Left renal cortex interstitium (tissue), 4 donors: ENCODE measurements around the gene CYTL1. TPM values are rescaled to one million over a fixed set of nuclear protein-coding genes. Genes with fewer than 3 reads are reported as not detected.
"Not testable (repeated sequence)": the region's sequence is repeated elsewhere in the genome, so short reads cannot be mapped to it uniquely, and the experiment has no call there.

Source experiments
- DNase-seq, 4 donors: peaks; one replicate each; pipeline ENCODE4 v3.0.0-alpha.2; 2013; ENCODE audit warnings: low read depth in 4 of 4, low spot score in 2 of 4, missing footprints in 1 of 4
- polyA plus RNA-seq, 4 donors: library from polyadenylated mRNA; unstranded; fragments of 120-200 nt; gene quantifications; one replicate each; pipeline ENCODE4 v1.2.1, GENCODE V29; 2013; ENCODE audit not compliant: insufficient read length in 4 of 4

CYTL1 gene
- polyA plus RNA-seq, 4 donors, result 9.0 to 10.1 (median 9.5) TPM

DNA sequence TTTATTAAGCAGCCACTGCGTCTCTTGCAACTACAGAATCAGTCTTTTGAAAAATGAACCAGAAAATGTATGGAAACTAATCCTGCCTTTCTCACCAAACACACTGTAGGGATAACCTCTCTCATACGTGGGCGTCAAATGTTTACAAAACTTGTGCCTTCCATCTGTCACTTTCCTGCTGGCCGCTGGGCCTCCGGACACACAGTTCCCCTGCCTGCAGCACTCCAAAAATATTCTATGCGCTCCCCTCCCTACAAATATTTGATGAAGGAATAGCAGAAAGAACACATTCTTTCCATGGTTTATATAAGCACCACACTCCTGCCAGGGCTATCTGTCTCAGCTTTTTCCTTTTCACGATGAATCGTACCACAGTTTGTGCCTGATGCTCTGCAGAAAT is 14.9 kb upstream of the CYTL1 start:
- no peak for DNase-seq

DNA sequence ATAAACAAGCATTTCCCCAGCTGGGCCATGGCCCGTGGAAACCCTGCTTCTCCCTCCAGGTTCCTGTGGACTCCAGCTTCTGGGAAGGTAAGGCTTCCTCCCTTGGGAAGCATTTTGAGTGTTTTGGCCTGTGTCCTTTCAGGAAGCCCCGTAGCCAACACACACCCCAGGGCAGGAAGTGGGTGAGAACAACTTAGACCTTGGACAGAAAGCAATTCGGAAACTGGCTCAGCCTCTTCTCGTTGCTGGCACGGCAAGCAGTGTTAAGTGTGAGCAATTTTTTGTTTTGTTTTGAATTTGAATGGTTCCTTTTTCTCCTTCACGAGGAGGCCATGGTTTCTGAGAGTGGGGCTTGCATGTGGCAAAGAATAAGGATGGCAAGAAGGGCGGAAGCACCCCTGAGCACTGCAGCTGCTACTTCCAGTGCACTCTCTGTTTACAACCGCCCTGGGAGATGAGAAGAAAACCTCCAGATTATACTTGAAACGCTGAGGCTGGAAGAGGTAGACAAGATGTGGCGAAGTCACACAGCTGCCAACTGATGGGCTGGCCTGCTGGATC is 14.1 kb upstream of the CYTL1 start:
- DNase-seq, result no peak

DNA sequence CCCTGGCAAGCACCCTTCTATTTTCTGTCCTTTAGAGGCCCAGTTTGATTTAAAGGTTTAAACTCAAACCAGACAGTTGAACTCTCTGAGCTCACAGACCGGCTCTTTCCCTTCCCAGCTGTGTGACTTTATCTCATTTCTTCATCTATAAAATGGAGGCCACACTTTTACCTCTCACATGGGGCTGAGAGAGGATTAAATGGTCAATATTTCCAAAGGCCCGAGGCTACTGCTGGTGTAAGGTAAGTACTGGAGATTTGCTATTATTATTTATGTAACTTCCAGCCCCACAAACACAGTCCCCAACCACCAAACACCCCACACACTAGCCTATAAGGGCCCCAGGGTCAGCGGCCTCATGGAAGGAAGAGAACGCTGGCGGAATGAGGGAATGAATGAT is 13.6 kb upstream of the CYTL1 start:
- DNase-seq, result no peak

DNA sequence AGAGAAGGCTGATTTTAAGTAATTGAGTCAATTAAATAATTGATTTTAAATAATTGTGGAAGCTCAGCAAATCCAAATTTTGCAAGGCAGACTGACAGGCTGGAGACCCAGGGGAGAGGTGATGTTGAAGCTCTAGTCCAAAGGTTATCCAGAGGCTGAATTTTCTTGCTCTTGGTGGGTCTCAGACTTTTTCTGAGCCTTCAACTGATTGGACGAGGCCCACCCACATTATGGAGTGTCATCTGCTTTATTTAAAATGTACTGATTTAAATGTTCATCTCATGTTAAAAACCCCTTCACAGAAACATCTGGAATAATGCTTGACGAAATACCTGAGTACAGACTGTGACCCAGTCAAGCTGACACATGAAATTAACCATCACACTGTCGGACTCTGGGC is 11.7 kb upstream of the CYTL1 start:
- DNase-seq, result no peak

DNA sequence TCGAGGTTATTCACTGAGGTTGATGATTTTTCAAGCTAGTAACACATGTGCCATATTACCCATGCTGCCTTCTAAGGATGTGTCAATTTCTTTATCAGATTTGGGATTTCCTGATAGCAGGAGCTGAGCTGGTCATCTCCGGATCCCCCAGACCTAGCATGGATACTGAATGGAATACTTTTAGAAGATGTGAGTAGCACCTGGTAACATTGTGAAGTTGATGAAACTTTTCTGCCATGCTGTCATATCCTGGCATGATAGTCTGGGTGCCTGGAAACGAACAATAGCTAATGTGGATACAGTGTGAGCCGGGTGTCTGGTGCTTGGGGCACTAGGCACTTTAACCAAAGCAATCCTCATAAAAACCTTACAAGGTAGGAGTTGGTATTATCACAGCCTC is 11.0 kb upstream of the CYTL1 start:
- DNase-seq, result no peak

DNA sequence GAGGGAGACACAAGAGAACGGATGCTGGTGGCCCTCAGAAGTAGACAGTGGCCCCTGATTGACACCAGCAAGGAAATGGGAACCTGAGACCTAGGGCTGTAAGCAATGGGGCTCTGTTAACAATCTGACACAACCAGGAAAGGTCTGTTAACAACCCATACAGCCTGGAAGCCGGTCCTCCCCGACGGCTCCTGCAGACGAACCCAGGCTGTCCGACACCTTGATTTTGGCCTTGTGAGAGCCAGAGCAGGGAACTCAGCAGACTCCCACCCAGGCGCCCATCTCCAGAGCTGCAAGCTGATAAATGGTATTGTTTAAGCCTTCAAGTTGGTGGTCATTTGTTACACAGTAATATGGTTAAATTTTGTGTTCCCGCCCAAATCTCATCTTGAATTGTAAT is 10.2 kb upstream of the CYTL1 start:
- DNase-seq, result no peak

DNA sequence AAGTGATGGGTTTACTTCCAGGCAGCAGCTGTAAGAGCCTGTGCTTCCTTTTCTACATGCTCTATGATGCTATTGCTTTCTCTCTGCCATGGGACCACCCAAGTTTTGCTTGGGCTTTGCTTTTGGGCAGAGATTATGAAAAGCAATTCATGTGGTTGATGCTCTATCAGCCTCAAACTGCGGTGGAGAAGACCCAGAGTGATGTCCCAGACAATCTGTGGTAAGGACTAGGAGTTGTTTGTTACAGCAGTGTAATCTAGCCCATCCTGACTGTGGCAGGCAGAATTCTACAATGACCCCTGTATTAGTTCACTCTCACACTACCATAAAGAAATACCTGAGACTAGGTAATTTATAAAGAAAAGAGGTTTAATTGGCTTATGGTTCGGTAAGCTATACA is 9.2 kb upstream of the CYTL1 start:
- no peak for DNase-seq

DNA sequence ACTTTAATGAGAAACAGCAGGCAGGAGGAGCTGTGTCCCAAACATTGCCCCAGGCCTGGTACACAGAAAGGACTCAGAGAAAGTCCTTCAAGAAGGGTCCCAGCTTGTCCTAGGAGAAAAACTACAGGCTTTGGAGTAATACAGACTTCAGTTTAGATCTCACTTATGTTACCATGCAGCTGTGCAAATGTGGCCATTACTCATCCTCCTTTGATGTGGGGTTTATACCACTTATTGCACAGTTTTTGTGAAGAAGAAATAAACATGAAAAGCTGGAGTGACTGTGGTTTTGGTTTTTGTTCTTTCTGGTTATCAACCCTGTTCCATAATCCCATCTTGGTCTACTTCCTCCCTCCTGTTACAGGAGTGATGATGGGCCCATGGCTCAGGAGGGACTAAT is 8.1 kb upstream of the CYTL1 start:
- DNase-seq, result no peak

DNA sequence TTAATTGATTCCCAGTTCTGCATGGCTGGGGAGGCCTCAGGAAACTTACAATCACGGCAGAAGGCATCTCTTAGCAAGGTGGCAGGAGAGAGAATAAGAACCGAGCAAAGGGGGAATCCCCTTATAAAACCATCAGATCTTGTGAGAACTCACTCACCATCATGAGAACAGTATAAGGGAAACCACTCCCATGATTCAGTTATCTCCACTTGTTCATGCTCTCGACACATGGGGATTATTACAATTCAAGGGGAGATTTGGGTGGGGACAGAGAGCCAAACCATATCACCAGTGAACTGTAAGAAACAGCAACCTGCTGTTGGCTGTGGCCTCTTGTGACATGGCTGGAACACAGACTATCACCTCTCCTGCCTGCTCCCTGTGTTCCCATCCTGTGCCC is 7.1 kb upstream of the CYTL1 start:
- DNase-seq, result no peak

DNA sequence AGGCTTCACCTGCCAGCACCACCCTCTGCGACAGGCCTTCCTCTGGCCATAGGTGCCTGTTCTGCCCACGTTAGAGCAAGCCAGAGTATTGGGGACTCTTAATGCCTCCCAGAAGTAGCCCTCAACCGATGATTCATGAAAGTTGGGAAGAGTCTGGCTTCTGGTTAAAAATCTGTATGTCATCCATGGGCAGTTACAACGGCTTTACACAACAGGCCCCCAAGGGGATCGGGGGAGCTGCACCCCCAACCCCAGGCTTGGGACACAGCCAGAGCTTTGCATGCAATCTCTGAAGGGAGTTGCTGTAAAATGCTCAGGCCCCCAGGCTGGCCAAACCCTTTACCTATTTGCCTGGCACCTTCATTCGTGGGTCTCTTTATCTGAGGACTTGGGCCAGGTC is 5.4 kb upstream of the CYTL1 start:
- DNase-seq, result no peak

DNA sequence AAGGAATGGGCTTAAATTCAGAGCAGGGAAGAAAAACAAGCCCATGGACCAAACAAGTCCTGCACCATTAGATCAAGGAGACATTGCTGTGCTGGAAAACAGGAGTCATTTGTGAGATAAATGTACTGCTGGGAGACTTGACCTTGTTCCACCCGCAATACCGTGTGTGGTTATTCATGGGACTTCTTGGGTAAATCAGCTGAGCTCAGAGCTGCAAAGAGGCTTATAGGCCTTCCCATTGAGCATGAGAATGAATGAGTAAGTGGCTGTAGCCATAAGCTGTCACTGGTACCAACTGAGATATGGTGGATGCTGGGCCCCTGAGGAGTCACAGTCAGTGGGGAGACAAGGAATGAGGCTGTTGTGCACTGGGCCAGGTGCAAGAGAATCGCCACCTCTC is 2.3 kb upstream of the CYTL1 start:
- no peak for DNase-seq

DNA sequence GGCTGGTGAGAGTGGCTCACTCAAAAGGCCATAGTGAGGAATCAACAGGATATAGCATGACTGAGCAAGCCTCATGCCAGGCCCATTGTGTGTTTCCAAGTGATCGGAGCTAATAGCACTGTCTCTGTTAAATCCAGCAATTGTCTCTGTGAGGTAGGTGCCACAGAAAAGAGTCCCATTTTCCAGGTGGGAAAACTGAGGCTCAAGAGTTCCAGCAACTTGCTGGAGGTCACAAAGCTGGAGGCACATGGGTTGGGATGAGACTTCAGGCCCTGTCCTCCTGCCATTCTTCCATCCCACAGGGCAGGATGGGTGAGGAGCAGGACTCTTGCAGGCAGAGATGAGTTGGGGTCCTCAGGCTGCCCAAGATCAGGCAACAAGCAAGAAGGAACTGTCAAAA is 1.1 kb upstream of the CYTL1 start:
- DNase-seq, result no peak

DNA sequence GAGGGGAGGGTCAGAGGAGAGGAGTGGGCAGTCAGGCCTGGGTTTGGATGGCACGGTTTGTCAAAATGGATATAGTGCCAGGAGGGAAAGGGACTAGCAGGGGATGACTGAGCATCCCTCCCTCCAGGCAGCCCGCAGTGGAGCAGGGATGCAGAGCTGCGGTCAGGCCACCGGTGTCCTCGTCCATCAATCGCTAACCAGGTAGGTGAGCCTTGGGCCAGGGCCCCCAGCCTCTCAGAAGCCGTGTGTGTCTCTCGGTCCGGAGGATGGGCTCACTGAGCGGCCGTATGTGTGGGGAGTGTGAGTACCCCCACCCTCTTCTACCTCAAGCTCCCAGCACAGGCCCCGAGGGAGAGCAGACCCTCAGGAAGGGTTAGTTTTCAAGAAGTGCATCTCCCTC is 538 bp upstream of the CYTL1 start:
- no peak for DNase-seq

DNA sequence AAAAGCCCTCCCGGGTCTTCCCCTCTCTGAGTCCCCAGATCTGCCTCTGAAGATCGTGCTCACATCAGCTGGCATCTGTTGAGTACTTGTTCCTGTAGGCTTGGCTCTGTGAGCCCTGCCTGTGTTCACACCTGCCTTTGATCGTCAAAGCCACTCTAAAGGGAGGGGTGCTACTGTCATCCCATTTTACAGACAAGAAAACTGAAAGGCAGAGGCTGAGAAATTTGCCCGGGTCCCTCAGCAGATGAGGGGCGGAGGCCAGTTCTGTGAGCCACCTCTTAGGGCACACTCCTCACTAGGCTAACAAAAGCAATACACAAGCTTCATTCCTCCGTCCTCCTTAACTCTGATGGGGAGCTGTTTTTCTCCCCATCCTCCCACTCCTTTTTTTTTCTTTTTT is 655 bp downstream of the CYTL1 start:
- DNase-seq, result no peak

DNA sequence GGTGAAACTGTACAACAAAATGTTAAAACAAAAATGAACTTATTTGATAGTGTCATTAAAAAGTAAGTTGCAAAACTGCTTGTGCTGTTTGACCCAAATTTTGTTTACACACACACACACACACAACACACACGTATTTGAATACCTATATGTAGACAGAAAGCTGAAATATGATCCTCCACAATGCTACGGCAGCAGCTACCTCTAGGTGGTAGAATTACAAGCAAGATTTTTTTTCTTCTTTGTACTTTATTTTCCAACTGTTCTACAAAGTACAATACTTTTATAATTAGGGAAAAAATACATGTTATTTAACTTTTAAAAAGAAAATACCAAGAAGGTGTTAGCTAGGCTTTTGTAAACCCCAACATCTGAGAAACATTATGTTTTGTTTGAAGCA is 1.2 kb downstream of the CYTL1 start:
- DNase-seq, result no peak

DNA sequence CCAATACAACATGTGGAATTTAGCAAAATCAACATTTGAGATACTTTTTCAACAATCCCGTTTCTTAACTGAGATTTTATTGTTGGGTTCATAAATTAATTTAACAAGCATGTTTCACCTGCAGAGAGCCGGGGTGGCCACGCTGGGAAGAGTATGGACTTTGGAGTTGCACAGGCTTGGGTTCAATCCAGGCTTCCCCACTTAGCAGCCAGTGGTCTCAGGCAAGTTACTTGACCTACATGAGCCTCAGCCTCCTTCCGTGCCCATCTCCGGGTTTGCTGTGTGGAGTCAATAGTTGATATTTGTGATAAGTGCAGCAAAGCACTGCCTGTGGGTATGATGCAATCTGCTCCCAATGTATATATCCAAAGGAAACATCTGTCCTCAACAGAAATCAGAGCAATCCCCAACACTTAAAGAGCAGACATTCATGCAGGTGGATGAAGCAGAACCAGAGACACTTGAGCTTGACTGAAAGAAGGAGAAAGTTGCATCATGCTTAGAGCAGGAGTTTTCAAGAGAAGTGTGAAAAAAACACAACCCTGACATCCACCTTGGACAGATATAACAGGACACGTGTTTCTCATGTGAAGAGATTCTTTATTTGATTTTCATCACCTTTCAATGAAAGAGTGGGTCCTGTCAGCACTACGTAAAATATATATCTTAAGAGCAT is 5.1 kb downstream of the CYTL1 start:
- no peak for DNase-seq

DNA sequence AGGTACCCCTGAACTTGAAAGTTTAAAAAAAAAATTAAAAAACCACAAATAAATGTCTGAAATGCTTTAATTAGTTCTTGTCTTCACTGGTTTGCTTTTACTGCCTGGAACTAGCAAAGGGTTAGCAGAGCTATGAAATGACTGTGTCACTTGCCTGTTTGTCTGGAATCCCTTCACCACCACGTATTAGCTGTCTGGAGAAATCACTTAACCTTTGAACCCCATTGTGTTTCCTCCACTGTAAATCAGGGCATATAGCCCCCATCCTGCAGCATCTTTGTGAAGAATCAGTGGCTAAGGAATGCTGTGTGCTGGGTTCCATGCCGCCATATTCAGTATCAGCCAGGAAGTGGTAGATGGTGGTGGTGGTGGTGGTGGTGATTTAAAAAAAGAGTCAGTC is 6.3 kb downstream of the CYTL1 start:
- DNase-seq, result no peak

DNA sequence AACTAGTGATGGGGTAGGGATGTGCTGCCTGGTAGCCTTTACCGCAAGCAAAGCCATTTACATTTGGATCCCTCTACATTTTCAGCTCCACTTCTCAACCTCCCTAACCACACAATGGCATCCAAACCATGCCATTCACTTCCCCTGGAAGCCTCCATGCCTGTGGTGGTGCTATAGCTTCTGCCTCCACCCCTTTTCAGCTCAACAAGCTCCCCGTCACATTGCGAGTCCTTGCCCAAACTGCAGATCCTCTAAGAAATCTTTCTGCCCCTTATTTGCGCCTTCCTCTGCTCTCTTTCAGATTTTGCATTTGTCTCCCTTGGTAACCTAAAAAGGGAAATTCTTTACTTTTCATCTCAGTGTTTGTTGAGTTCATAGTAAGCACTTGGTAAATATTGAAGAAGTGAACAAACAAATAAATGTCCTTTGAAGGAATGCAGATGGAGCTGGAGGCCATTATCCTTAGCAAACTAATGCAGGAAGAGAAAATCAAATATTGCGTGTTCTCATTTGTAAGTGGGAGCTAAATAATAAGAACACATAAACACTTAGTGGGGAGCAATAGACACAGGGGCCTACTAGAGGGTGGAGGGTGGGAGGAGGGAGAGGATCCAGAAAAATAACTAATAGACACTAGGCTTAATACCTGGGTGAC is 6.9 kb downstream of the CYTL1 start:
- DNase-seq, result no peak

DNA sequence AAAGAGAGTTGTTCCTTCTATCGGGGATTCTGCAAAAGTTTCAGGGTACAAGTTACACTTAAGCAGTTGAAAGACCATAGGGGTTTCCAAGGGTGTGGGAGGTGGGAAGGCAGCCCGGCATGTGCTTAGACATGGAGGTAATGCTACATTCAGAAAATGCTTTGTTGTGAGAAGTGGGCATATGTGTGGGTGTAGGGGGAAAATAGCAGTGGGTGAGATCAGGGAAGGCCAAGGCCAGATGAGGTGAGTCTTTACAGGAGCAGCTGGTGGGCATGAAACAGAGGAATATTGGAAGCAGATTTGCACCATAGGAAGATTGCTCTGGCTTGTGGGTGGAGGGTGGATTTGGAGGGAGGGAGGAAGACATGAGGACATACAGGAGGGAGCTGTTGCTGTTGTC is 8.3 kb downstream of the CYTL1 start:
- no peak for DNase-seq

DNA sequence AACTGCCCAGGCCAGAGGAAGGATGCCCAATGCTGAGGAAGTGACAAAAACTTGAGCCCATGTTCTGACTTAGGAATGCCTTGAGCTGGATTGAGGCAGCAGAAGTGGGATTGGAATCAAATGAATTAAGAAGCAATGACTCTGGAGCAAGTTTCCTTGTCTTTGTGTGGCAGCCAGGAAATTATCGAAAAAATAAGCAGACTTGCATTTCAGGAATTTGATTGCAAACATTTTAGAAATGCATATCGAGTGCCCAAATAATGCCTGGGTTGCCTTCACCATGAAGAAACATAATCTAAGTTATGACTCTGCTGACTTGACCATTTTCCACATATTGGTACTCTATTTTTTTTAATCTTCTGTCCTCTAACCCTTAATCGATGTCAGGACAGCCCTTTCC is 9.5 kb downstream of the CYTL1 start:
- no peak for DNase-seq

DNA sequence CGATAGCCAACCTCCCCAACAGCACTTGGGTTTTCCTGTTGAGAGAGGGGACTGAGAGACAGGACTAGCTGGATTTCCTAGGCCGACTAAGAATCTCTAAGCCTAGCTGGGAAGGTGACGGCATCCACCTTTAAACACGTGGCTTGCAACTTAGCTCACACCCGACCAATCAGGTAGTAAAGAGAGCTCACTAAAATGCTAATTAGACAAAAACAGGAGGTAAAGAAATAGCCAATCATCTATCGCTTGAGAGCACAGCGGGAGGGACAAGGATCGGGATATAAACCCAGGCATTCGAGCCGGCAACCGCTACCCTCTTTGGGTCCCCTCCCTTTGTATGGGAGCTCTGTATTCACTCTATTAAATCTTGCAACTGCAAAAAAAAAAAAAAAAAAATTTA is 12.3 kb downstream of the CYTL1 start:
- not testable (repeated sequence) for DNase-seq

DNA sequence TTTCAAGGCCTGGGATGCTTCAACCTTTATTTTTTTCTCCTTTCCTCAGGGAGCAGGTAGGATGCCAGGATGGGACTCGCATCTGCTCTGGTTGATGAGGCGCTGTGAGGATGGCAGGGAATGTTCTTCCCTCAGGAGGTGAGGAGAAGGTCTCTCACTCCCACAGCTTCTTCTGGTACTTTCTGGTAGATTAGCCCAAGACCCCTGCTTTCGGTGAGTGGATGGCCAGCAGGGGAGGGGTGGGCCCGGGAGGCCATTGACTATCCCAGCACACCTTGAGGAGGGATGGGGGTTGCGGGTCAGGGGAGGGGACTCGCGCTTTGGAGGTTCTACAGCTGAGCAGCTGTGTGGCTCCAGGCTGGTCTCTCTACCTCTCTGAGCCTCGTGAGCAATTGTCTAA is 14.8 kb downstream of the CYTL1 start:
- no peak for DNase-seq

DNA sequence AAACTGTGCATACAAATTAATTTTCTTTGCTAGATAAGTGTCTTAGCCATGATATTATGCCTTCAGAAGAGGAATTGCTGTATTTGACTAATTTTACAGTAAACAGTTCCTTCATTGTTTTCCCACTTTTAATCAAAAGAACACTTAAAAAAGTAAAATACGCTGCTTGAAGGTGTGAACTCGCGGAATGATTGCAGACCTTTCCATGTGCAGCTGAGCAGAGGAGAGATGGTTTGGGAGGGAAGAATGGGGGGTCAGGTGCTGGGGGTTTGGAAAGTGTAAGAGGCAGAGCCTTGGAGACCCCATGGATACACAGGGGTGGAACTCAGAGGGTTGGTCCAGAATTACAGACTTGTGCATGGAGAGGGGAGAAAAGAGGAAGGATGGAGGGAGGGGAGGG is 15.3 kb downstream of the CYTL1 start:
- DNase-seq, result no peak
